ENCODE measurements around the gene C1orf226.
"Not testable (repeated sequence)": the region's sequence is repeated elsewhere in the genome, so short reads cannot be mapped to it uniquely, and the experiment has no call there.

The C1orf226 gene

DNA sequence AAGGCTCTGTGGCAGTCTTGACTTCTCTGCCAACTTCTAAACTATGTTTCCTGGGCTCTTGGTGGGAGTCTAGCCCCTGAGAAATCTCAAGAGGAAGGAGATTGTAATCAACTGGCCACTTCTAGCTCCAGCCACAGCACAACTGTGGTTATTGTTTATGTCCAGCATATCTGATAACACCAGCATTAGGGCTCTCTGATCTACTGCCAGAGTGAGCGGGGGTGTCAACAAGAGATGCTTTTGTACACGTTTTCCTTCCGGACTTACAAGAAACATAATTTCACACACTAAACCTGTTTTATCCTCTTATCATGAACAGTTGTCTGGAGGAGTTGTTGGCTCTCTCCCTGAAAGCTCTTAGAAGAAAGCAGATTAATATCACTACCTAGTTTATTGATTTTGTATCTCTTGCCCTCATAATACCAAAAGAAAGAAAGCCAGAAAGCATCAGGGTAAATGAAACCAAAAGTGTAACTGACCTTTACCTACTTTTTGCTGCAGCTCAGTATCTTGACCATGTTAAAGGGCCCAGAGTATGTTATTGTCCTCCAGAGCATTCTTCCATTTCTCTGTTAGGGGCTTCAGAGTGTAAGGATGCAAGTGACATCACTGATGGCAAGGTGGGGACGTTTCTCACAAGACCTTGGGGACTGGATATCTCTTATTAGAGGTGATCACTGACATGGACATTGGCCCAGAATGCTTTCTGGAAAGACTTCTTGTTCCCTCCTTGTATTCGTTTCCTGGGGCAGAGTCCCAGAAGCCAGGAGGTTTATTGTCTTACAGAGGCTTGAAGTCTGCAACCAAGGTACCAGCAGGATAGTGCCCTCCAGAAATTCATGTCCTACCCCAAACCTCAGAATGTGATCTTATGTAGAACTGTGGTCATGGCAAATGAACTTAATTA lies 40.0 kb downstream of the C1orf226 start:
- in situ Hi-C loops (cut with HindIII; ENCODE audit: low pct_ligation_motif_present, low pct_unique_long_range_greater_than_20kb, low sequenced_read_pairs), result no loop called here
- no peak for DNase-seq

DNA sequence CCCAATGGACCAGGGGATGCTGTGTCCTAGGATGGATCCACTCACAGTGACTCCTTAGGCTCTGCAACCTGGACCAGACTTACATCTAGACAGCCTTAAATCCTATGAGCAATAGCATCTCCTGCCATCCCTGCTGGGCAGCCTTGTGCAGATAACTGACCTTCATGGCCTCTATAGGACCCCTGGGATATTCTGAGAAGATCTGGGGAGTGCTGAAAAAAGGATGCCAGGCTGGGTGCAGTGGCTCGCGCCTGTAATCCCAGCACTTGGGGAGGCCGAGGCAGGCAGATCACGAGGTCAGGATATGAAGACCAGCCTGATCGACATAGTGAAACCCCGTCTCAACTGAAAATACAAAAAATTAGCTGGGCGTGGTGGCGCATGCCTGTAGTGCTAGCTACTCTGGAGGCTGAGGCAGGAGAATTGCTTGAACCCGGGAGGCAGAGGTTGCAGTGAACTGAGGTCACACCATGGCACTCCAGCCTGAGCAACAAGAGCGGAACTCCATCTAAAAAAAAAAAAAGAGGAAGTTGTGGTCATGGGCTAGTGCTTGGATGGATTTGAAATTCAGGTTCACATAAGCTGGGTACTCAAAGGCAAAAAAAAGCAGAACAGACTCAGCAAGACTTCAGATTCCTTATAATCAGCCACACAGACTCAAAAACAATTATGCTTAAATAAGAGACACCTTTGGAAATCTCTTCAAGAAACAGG lies 41.3 kb downstream of the C1orf226 start:
- in situ Hi-C loops (cut with HindIII; ENCODE audit: low pct_ligation_motif_present, low pct_unique_long_range_greater_than_20kb, low sequenced_read_pairs), result no loop called here
- DNase-seq, result no peak

DNA sequence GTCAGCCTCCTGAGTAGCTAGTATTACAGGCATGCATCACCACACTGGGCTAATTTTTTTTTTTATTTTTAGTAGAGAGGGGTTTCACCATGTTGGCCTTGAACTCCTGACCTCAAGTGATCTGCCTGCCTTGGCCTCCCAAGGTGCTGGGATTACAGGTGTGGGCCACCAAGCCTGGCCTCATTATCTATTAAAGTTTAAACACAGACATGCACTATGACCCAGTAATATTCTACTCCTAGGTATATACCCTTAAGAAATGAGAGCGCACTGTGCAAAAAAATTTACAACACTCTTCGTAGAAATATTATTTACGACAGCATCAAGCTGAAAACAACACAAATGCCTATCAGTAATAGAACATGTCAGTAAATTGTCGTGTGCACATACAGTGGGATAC lies 49.1 kb downstream of the C1orf226 start:
- in situ Hi-C loops (cut with HindIII; ENCODE audit: low pct_ligation_motif_present, low pct_unique_long_range_greater_than_20kb, low sequenced_read_pairs), result no loop called here
- no peak for DNase-seq

DNA sequence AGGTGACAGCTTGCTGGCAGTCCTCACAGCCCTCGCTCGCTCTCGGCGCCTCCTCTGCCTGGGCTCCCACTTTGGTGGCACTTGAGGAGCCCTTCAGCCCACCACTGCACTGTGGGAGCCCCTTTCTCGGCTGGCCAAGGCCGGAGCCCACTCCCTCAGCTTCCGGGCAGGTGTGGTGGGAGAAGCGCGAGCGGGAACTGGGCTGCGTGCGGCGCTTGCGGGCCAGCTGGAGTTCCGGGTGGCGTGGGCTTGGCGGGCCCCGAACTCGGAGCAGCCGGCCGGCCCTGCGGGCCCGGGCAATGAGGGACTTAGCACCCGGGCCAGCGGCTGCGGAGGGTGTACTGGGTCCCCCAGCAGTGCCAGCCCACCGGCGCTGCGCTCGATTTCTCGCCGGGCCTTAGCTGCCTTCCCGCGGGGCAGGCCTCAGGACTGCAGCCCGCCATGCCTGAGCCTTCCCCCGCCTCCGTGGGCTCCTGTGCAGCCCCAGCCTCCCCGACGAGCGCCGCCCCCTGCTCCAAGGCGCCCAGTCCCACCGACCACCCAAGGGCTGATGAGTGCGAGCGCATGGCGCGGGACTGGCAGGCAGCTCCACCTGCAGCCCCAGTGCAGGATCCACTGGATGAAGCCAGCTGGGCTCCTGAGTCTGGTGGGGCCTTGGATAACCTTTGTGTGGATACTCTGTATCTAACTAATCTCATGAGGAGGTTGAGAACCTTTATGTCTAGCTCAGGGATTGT lies 51.6 kb downstream of the C1orf226 start:
- in situ Hi-C loops (cut with HindIII; ENCODE audit: low pct_ligation_motif_present, low pct_unique_long_range_greater_than_20kb, low sequenced_read_pairs); DNase-seq: not testable (repeated sequence)

Data from ACHN (cell line).